ENCODE results near the gene PLEKHB2.
"Not testable (repeated sequence)": the region's sequence is repeated elsewhere in the genome, so short reads cannot be mapped to it uniquely, and the experiment has no call there.

Gene PLEKHB2

GRCh38 chr2:131105156-131105949 lies at the start of gene PLEKHB2:
PLEKHB2 (plus strand) TSS chr2:131105336; CDS start chr2:131120942, 15,606 bp downstream.
- peak; percentile 97 to 98 for DNase-seq

- DNase-seq: no peak
Measured at GRCh38 chr2:131056204-131056931, 48.8 kb upstream of the PLEKHB2 start.

- DNase-seq: no peak
Measured at GRCh38 chr2:131056932-131057287, 48.2 kb upstream of the PLEKHB2 start.

- no peak for DNase-seq
Measured at GRCh38 chr2:131058214-131058843, 46.8 kb upstream of the PLEKHB2 start.

- no peak for DNase-seq
Measured at GRCh38 chr2:131058920-131059319, 46.2 kb upstream of the PLEKHB2 start.

GRCh38 chr2:131063501-131064283 lies 41.4 kb upstream of the PLEKHB2 start:
- no peak for DNase-seq

GRCh38 chr2:131064589-131065512 lies 40.3 kb upstream of the PLEKHB2 start:
- DNase-seq: no peak

- no peak for DNase-seq
Measured at GRCh38 chr2:131067465-131068125, 37.5 kb upstream of the PLEKHB2 start.

GRCh38 chr2:131068172-131068571 lies 37.0 kb upstream of the PLEKHB2 start:
- DNase-seq: not testable (repeated sequence)

GRCh38 chr2:131075578-131075977 lies 29.6 kb upstream of the PLEKHB2 start:
- not testable (repeated sequence) for DNase-seq

GRCh38 chr2:131076707-131077106 lies 28.4 kb upstream of the PLEKHB2 start:
- no peak for DNase-seq

- DNase-seq: no peak
Measured at GRCh38 chr2:131077182-131077846, 27.8 kb upstream of the PLEKHB2 start.

- no peak for DNase-seq
Measured at GRCh38 chr2:131077966-131078365, 27.2 kb upstream of the PLEKHB2 start.

GRCh38 chr2:131079931-131080330 lies 25.2 kb upstream of the PLEKHB2 start:
- not testable (repeated sequence) for DNase-seq

GRCh38 chr2:131081190-131081589 lies 23.9 kb upstream of the PLEKHB2 start:
- DNase-seq: no peak

GRCh38 chr2:131085646-131086045 lies 19.5 kb upstream of the PLEKHB2 start:
- no peak for DNase-seq

GRCh38 chr2:131092458-131093005 lies 12.6 kb upstream of the PLEKHB2 start:
- no peak for DNase-seq

- peak; percentile 92 to 94 for DNase-seq
Measured at GRCh38 chr2:131093006-131093695, 12.0 kb upstream of the PLEKHB2 start, which contains the start of gene FAM168B. FAM168B (minus strand) TSS chr2:131093460; CDS start chr2:131082646, 10,814 bp downstream.

GRCh38 chr2:131093696-131094462 lies 11.3 kb upstream of the PLEKHB2 start:
- peak; percentile 49 to 53 for DNase-seq

Data from activated T-cell treated with anti-CD3 and anti-CD28 coated beads, Interleukin-2, amount 50 U/mL, for 48 hours (primary cell).